ENCODE data around the gene BMF. TPM values are rescaled to one million over a fixed set of nuclear protein-coding genes. Genes with fewer than 3 reads are reported as not detected.

Gene BMF
- total and polyA plus RNA-seq, 2 of the 4 experiments (the other 2 are of a cell fraction) = 2.4 to 2.9 TPM

DNA sequence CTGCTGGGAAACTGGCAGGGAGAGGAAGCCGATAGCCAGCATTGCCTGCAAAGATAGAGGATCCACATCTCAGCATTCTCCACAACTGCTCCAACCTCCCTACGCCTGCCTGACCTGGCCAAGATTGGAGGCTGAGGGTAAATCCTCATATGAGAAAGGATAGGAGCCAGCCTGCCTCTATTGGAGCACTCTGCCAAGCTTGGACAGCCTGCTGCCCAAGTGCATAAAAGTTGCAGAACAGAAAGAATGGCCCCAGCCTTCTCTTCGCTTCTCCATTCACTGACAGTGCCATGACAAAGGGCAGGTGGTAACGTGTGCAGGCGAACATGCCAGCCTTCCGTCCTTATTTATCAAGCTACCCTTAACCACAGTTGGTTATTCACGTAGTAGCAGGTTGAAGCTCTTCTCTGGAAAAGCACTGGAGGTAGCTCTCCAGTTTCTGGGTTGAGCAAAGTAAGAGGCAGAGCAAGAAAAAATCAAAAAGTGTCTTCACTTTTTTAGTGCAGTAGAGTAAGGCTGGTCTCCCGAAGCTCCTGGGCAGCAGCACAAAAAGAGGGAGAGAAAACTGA, 4.3 kb downstream of the BMF start:
- TF ChIP-seq SMC3 (IDR thresholded peaks at IDR 0.05; ENCODE audit: low read depth, low read length) = no peak
- 100% methylated on average over 1 of the region's 8 CpGs; no CpG with 5 or more reads in 1 of the 2 experiments for WGBS, 2 experiments (ENCODE audit: extremely low coverage in 2 of 2, insufficient read length in 1 of 2)
- peak overlapping the region in 1 of 2 experiments; percentile 90; a peak in 1 of 4 replicates for H4K8ac ChIP-seq (ENCODE audit: low read depth in 2 of 2, low read length in 2 of 2)
- H2AK5ac ChIP-seq (ENCODE audit: low read depth, low read length) = peak overlapping the region; percentile 95
- H3K9me3 ChIP-seq (ENCODE audit: control insufficient read depth, insufficient read depth, low read length) = no peaks in the 10 kb centered on the region
- H3K4me2 ChIP-seq (ENCODE audit: low read depth, low read length) = peak overlapping the region; percentile 25; the same call in 1 of the 2 replicates
- peak overlapping the region; percentile 89; the same call in 2 of the 3 replicates for H2BK15ac ChIP-seq (ENCODE audit: low read depth, low read length)
- H3K36me3 ChIP-seq (ENCODE audit: control insufficient read depth, insufficient read depth, low read length) = no peaks in the 10 kb centered on the region; the same call in 1 of the 2 replicates
- peak overlapping the region; percentile 36 for H2BK5ac ChIP-seq (ENCODE audit: low read depth, low read length, poor library complexity, severe bottlenecking)
- dilution Hi-C loops (cut with HindIII; ENCODE audit: low sequenced_read_pairs, unreplicated experiment) (no loop called here), in situ Hi-C loops (cut with MboI; ENCODE audit: low sequenced_read_pairs) (no loop called here), intact Hi-C loops (cut with micrococcal nuclease) (loop anchor here (10.0 kb wide), 1 partner anchor 320 kb away; the partner anchor contains the start of gene FSIP1)
- H4K5ac ChIP-seq (ENCODE audit: low read depth, low read length) = no peak overlapping the region
- H3K27ac ChIP-seq (ENCODE audit: insufficient read depth, low read length) = peak overlapping the region; percentile 8; the same call in 1 of the 2 replicates
- CTCF ChIA-PET = interaction anchor here (0.5 to 2.1 kb wide), 23 partner anchors 9 to 621 kb away, joined by 3 to 26 read pairs (median 4); no protein-coding TSS in a partner anchor
- peak overlapping the region; percentile 35 for H2AFZ ChIP-seq (replicated peaks; ENCODE audit: low read length, poor library complexity)
- 0 out of 2 replicates have a peak overlapping the region, but pooled peaks have one; percentile 11 for H3K18ac ChIP-seq (ENCODE audit: low read depth, low read length)
- no TSS peak for BruUV-seq (replicated peaks)
- H3K9me1 ChIP-seq (ENCODE audit: insufficient read depth, low read length) = peaks cover 69% of the 10 kb centered on the region
- peaks cover 53% of the 10 kb centered on the region for H3K4me1 ChIP-seq (ENCODE audit: control insufficient read depth, insufficient read depth, low read length)
- H2BK120ac ChIP-seq (ENCODE audit: low read depth, low read length) = peak overlapping the region; percentile 94
- peak overlapping the region; percentile 84; the same call in 1 of the 2 replicates for H3K14ac ChIP-seq (replicated peaks; ENCODE audit: low read depth, low read length)
- H3K4ac ChIP-seq (ENCODE audit: low read depth, low read length) = peak overlapping the region; percentile 70
- peak overlapping the region; percentile 92 for H2BK20ac ChIP-seq (ENCODE audit: low read depth, low read length)
- H3K23ac ChIP-seq (ENCODE audit: low read depth, low read length) = peak overlapping the region; percentile 53
- H3K79me1 ChIP-seq (ENCODE audit: low read depth in 1 of 2, low read length in 2 of 2) = peaks cover 7 to 80% of the 10 kb centered on the region in 2 experiments; a peak in 3 of 4 replicates
- DNase-seq (no peak), ATAC-seq (ENCODE audit: low read depth) (no peak)
- peak overlapping the region; percentile 21 for H2AK9ac ChIP-seq (replicated peaks; ENCODE audit: low read depth, low read length, poor library complexity)
- no peak overlapping the region for H3K4me3 ChIP-seq (ENCODE audit: insufficient read depth, low read depth, low read length)
- POLR2A ChIA-PET (ENCODE audit: unreplicated experiment) = interaction anchor here (0.6 kb wide), 1 partner anchor 59 kb away, joined by 3 read pairs; no protein-coding TSS in a partner anchor
- no peaks in the 10 kb centered on the region for H3K27me3 ChIP-seq (ENCODE audit: control insufficient read depth, insufficient read depth, low read length)
- no peak overlapping the region for H3K56ac ChIP-seq (ENCODE audit: extremely low read depth, insufficient read depth, low read length)
- no peaks in the 10 kb centered on the region for H4K20me1 ChIP-seq (ENCODE audit: insufficient read depth, low read length)
- H3K9ac ChIP-seq (ENCODE audit: low read depth, low read length) = no peak overlapping the region
- peak overlapping the region; percentile 72 for H4K91ac ChIP-seq (ENCODE audit: insufficient read depth, low read depth, low read length)
